ENCODE results near the gene DNAJC22.

- TF ChIP-seq CTCF (IDR thresholded peaks at IDR 0.05) (no peak), ZFX (IDR thresholded peaks at IDR 0.05; ENCODE audit: borderline replicate concordance) (no peak)
Measured at GRCh38 chr12:49345825-49346658, 646 bp upstream of the DNAJC22 start.

Measured in 22Rv1 (cell line).